ENCODE data around the gene NDRG2.

NDRG2 gene

DNA sequence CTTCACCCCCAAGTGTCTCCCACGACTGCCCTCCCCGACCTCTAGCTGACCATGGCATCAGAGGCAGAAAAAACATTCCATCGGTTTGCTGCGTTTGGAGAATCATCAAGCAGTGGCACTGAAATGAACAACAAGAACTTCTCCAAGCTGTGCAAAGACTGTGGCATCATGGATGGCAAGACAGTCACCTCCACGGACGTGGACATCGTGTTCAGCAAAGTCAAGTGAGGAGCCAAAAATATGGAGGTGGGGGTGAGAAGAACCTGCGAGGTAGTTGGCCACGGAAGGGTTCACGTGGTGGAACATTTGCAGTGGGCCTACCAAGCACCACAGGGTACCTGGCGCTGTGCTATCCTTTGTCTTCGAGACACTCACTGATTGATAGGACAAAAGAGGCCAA lies 5.7 kb upstream of the NDRG2 start:
- Histone ChIP-seq H3K27ac (replicated peaks) (no peak overlapping the region), H3K4me3 (replicated peaks; ENCODE audit: insufficient read depth, low read length) (no peak overlapping the region), H3K27me3 (ENCODE audit: insufficient read depth, poor library complexity, severe bottlenecking) (no peaks in the 10 kb centered on the region)
- TF ChIP-seq, protein P1, sequence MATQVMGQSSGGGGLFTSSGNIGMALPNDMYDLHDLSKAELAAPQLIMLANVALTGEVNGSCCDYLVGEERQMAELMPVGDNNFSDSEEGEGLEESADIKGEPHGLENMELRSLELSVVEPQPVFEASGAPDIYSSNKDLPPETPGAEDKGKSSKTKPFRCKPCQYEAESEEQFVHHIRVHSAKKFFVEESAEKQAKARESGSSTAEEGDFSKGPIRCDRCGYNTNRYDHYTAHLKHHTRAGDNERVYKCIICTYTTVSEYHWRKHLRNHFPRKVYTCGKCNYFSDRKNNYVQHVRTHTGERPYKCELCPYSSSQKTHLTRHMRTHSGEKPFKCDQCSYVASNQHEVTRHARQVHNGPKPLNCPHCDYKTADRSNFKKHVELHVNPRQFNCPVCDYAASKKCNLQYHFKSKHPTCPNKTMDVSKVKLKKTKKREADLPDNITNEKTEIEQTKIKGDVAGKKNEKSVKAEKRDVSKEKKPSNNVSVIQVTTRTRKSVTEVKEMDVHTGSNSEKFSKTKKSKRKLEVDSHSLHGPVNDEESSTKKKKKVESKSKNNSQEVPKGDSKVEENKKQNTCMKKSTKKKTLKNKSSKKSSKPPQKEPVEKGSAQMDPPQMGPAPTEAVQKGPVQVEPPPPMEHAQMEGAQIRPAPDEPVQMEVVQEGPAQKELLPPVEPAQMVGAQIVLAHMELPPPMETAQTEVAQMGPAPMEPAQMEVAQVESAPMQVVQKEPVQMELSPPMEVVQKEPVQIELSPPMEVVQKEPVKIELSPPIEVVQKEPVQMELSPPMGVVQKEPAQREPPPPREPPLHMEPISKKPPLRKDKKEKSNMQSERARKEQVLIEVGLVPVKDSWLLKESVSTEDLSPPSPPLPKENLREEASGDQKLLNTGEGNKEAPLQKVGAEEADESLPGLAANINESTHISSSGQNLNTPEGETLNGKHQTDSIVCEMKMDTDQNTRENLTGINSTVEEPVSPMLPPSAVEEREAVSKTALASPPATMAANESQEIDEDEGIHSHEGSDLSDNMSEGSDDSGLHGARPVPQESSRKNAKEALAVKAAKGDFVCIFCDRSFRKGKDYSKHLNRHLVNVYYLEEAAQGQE (IDR thresholded peaks at IDR 0.05; ENCODE audit: insufficient replicate concordance, low read depth), result no peak
- no peak for DNase-seq (ENCODE audit: low read depth in 1 of 2, low spot score in 1 of 2)

GRCh38 chr14:21029917-21030316 lies 5.1 kb upstream of the NDRG2 start, which contains the start of gene TPPP2:
Gene TPPP2 (plus strand): TSS chr14:21030217. CDS start chr14:21030582, 365 bp downstream.
- peaks cover 4% of the 10 kb centered on the region for H3K27me3 ChIP-seq (ENCODE audit: insufficient read depth, poor library complexity, severe bottlenecking)
- no peak within 1 kb of the TSS for H3K27ac ChIP-seq (replicated peaks)
- DNase-seq (ENCODE audit: low read depth in 1 of 2, low spot score in 1 of 2), result no peak
- no peak within 1 kb of the TSS for H3K4me3 ChIP-seq (replicated peaks; ENCODE audit: insufficient read depth, low read length)
- TF ChIP-seq, protein P2, sequence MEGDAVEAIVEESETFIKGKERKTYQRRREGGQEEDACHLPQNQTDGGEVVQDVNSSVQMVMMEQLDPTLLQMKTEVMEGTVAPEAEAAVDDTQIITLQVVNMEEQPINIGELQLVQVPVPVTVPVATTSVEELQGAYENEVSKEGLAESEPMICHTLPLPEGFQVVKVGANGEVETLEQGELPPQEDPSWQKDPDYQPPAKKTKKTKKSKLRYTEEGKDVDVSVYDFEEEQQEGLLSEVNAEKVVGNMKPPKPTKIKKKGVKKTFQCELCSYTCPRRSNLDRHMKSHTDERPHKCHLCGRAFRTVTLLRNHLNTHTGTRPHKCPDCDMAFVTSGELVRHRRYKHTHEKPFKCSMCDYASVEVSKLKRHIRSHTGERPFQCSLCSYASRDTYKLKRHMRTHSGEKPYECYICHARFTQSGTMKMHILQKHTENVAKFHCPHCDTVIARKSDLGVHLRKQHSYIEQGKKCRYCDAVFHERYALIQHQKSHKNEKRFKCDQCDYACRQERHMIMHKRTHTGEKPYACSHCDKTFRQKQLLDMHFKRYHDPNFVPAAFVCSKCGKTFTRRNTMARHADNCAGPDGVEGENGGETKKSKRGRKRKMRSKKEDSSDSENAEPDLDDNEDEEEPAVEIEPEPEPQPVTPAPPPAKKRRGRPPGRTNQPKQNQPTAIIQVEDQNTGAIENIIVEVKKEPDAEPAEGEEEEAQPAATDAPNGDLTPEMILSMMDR (IDR thresholded peaks at IDR 0.05; ENCODE audit: insufficient read depth, low read length), result no peak
- TF ChIP-seq POLR2AphosphoS5 (IDR thresholded peaks at IDR 0.05; ENCODE audit: low read depth) (no peak), SPI1 (IDR thresholded peaks at IDR 0.05; ENCODE audit: borderline replicate concordance, low read depth) (no peak), GABPA (IDR thresholded peaks at IDR 0.05; ENCODE audit: low read depth) (no peak)
- TF ChIP-seq, protein P1 (IDR thresholded peaks at IDR 0.05; ENCODE audit: insufficient replicate concordance, low read depth), result no peak

DNA sequence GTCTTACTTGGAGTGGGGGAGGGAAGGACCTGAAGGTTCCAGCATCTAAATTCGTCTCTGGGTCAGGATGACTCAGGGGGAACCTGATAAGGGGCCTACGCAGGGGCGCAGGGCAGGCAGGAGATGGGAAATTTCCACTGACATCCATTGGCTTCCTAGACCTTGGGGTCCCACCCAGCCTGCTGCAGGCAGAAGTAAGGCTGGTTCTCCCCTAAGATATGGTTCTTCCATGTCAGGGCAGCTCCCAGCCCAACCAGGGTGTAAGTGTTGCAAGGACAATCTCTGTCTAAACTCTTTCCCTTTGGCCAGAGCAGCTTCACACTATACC lies 2.1 kb upstream of the NDRG2 start:
- DNase-seq (ENCODE audit: low read depth in 1 of 2, low spot score in 1 of 2), result no peak
- Histone ChIP-seq H3K27ac (replicated peaks) (no peak overlapping the region), H3K27me3 (ENCODE audit: insufficient read depth, poor library complexity, severe bottlenecking) (peaks cover 19% of the 10 kb centered on the region), H3K4me3 (replicated peaks; ENCODE audit: insufficient read depth, low read length) (no peak overlapping the region)
- TF ChIP-seq GABPA (IDR thresholded peaks at IDR 0.05; ENCODE audit: low read depth) (no peak), SPI1 (IDR thresholded peaks at IDR 0.05; ENCODE audit: borderline replicate concordance, low read depth) (no peak)
- TF ChIP-seq, protein P1 (IDR thresholded peaks at IDR 0.05; ENCODE audit: insufficient replicate concordance, low read depth), result no peak
- TF ChIP-seq, protein P2 (IDR thresholded peaks at IDR 0.05; ENCODE audit: insufficient read depth, low read length), result no peak

All from HL-60 (cell line).